Fibroblast of mammary gland (primary cell): ENCODE results near the gene DENND6B.

ENCODE experiments used
- DNase-seq: peaks from one replicate; pipeline ENCODE4 v3.0.0-alpha.2; 2010; ENCODE audit warnings: low read depth
- H3K4me3 ChIP-seq: 2 replicates; pipeline ENCODE4 v1.5.1; 2011; ENCODE audit warnings: low read depth, mild to moderate bottlenecking, low read length, moderate library complexity; ENCODE audit not compliant: control insufficient read depth
- CTCF ChIP-seq: conservative IDR thresholded peaks from 2 replicates; pipeline ENCODE4 v1.5.1; 2011; ENCODE audit warnings: low read depth, low read length, inconsistent platforms; ENCODE audit not compliant: control insufficient read depth, insufficient read depth

Gene DENND6B

DNA sequence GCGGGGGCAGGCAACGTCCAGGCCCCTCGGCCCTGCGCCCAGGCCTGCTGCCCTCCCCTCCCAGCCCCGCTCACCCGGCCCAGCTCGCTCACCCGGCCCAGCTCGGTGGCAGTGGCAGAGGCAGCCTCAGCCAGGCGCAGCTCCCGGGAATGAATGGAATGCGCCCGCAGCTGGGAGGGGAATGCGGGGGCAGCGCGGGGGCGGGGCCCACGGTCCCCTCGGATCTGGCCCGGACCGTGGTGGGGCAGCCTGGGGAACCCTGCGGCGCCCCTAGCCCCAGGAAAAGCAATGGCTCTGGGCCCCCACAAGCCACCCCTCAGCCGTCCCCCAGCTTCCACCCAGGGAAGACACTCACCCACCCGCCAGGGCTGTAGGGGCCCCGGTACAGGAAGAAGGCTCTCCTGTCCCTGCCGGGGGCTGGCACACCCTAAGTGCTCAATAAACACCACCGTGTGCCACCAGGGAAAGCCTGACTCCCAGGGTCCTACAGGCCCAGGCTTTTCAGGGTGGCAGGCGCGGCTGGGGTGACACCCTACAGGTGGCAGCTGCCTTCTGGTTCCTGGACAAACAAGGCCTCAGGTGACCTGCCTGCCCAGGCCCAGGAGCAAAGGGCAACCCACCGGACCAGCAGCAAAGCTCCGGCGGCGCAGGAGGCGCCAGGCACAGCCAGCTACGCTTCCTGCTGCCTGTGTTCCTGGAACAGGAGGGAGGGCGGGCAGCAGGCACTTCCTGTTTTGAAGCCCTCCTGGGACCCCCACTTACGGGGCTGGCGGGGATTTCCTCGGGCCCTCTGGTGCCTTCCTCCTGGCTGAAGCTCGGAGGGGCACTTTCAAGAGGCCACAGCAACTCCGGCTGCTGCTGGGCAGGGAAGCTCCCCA is 33.1 kb downstream of the DENND6B start:
- DNase-seq: peak; percentile 37

DNA sequence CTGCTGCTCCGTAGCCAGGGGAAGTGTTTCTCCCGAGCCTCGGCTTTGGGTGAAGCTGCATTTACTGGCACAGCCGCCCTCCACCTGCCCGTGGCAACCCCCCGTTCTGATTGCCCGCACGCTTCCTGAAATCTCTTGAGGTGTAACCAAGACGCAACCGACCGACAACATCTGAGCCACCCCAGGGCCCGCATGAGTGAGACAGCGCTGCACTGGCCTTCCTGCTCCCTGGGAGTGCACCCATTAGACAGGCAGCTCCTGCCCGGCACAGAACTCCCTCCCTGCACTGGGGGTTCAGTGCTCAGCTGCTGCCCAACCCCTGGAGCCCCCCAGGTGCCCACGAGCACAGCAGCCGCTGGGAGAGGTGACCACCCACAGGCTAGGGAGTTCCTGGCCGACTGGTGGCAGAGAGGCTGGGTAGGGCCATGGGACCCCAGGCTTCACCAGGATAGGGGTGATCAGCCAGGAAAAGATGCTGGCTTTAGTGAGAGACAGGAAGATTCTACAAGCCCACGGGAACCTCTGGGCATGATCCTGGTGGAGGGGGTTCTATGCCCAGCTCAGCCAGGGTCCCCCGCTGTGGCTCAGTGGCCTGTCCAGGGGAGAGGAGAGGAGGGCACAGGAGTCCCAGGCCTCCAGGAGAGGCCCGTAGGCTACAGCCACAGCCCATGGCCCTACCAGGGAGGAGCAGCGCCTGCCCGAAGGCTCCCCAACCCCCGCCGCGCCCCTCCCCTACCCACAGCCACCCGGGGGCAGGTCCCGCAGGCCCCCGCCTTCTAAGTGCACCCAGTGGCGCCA is 34.0 kb downstream of the DENND6B start:
- no peak overlapping the region for H3K4me3 ChIP-seq
- DNase-seq: no peak
- TF ChIP-seq CTCF: no peak

More for the DNA sequence above, 33.1 kb downstream of the DENND6B start:
- no peak overlapping the region for H3K4me3 ChIP-seq
- TF ChIP-seq CTCF: no peak

GRCh38 chr22:50289942-50290630 is 36.7 kb downstream of the DENND6B start:
- DNase-seq: no peak
- H3K4me3 ChIP-seq: no peak overlapping the region
- no peak for TF ChIP-seq CTCF

DNA sequence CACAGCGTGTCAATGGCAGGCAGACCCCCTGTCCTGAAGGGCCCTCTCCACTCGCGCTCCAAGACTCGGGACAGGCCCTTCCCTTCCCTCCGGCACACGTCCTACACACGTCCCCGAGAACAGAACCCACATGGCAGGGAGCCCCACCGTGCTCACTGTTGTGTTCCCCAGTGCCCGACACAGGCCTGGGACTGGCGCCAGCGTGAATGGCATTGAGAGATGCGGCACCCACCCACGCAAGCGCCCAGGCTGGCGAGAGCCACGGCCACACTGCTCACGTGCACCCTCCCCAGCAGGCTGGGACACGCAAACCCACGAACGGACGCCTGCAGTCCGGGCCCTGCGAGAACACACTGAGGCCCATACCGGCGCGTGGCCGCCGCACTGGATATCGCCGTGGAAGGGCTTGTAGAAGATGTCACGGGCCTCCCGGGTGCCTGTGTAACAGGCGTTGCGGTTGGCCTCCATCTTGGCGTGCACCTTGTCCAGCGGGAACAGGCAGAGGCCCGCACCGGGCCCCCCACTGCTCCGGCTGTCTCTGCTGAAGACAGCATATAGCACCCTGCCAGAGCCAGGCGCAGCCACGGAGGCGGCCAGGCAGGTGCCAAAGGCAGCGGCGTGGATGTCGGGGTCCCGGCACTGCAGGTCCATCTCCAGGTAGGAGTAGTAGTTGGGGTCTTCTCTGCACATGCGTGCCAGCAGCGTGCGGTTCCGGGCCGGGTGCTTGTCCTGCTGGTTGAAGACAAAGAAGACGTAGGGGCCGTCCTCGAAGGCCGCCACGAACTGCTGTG is 37.5 kb downstream of the DENND6B start:
- no peak overlapping the region for H3K4me3 ChIP-seq
- DNase-seq: no peak
- no peak for TF ChIP-seq CTCF

GRCh38 chr22:50287731-50288130 is 39.1 kb downstream of the DENND6B start:
- no peak for DNase-seq
- no peak overlapping the region for H3K4me3 ChIP-seq
- TF ChIP-seq CTCF: no peak
